HG02973 (cell line): ENCODE results near the gene MLXIPL.
"Not testable (repeated sequence)": the region's sequence is repeated elsewhere in the genome, so short reads cannot be mapped to it uniquely, and the experiment has no call there.

Experiments used
- ATAC-seq: cut with Tn5 transposase; IDR thresholded peaks from one replicate; pipeline ENCODE4 v1.9.1; 2021; ENCODE audit warnings: moderate library complexity; ENCODE audit not compliant: unreplicated experiment

MLXIPL gene

DNA sequence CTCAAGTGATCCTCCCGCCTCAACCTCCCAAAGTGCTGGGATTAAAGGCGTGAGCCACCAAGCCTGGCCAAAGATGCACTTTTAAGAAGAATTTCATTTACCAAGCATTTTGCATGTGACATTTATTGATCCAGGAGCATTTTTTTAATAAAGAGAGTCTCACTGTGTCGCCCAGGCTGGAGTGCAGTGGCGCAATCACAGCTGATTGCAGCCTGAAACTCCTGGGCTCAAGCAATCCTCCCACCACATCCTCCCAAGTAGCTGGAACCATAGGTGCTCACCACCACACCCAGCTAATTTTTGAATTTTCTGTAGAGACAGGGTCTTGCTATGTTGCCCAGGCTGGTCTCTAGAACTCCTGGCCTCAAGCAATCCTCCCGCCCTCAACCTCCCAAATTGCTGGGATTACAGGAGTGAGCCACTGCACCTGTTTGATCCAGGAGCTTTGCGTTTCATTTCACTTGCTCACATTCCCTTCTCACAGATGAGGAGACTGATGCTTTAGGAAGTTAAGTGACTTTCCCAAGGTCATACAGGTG is 41.6 kb downstream of the MLXIPL start:
- no peak for ATAC-seq

DNA sequence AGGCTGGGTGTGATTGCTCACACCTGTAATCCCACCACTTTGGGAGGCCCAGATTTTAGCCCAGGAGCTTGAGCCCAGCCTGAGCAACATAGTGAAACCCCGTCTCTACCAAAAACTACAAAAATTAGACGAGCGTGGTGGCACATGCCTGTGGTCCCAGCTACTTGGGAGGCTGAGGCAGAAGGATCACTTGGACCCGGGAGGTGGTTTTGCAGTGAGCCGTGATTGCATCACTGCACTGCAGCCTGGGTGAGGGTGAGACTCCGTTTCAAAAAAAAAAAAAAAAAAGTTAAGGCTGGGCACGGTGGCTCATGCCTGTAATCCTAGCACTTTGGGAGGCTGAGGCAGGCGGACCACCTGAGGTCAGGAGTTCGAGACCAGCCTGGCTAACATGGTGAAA is 43.3 kb downstream of the MLXIPL start:
- ATAC-seq: not testable (repeated sequence)

DNA sequence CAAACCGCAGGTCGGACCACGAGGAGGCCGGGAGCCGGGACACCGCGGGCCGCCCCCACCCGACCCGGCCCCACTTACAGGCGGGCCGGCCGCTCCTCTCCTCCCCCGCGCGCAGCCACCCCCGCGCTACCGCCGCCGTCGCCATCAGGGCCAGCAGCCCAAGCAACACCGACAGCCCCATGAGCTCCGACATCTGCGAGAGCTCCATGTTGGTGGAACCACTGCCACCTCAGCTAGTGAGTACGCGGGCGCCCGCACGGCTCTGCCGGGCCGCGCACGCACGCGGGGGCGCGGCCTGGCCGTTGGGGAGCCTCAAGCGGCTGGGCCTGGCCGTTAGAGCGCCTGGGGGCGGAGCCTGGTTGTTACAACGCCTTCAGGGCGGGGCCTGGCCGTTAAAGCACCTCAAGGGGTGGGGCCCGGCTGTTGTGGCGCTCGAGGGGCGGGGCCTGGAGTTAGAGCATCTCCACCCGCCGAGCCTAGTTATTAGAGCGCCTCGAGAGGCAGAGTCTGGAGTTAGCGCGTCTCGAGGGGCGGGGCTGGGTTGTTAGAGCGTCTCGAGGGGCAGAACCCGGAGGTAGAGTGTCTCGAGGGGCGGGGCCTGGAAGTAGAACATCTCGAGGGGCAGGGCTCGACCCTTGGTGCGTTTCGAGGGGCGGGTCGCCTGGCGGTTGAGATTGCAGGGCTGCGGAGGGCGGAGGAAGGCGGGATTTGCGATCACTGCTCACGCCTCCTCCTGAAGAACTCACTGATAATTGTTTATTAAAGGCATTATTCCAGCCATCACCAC is 45.8 kb downstream of the MLXIPL start, which contains the start of gene TBL2:
Gene TBL2 (minus strand): TSS at position 238 of the 787 bp plus-strand sequence. CDS start 30 bp downstream, at position 208.
- peak; percentile 85 for ATAC-seq

DNA sequence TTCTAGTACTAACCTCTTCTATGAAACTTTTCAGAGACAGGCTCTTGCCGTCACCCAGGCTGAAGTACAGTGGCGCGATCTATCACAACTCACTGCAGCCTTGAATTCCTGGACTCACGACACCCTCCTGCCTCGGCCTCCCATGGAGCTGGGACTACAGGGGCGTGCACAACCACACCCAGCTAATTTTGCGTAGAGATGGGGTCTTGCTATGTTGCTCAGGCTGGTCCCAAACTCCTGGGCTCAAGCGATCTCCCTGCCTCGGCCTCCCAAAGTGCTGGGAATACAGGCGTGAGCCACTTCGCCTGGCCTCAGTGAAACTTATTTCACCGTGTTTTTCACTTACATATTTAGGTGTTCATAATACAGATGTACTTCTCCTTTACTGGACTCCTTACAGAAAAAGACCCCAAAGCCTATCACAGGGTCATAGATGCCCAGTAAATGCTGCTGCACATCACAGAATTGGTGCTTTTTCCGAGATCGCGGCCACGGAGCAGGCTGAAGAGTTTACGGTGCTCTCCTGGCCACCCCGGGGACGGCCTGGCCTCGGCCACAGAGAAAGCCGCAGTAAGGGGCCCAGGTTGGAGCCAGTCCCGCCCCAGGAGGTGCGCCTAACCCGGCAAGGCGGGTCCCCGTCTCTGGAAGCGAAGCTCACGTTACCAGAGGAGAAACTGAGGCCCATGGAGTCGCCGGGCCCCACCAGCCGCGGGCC is 46.5 kb downstream of the MLXIPL start:
- peak; percentile 19 for ATAC-seq

DNA sequence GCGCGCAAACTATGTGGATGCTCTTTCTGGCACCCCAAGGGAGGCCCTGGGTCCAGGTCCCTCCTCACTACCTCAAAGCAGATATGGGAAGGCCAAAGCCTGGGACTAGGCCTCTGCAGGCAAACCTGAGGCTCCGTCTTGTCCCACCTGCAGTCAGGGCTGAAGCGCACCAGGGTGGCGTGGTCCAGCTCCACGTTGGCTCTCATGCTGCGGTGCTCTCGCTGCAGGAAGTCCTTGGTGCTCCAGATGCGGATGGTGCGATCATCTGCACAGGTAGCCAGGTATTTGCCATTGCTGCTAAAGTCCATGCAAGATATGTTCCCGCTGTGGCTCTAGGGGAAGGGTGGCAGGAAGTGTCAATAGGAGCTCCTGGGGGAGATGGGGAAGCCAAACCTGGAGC is 50.5 kb downstream of the MLXIPL start:
- ATAC-seq: no peak

DNA sequence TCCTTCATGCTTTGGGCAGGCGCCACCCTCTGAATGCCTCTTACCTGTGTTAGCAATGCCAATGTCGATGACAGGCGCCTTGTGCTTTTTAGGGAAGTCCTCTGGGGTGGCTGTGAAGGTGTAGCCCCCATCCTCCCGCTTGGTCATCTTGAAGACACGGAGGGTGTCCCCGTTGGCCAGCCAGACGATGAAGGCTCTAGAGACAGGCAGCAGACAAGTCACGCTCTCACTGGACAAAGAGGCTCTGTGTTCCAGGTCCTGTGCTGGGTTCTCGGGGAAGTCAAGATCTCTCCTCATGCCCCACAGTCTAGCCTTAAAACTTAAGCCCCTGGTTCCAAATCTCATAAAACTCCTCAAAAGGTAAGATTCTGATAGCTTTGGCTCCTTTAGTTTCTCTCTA is 51.0 kb downstream of the MLXIPL start:
- no peak for ATAC-seq

DNA sequence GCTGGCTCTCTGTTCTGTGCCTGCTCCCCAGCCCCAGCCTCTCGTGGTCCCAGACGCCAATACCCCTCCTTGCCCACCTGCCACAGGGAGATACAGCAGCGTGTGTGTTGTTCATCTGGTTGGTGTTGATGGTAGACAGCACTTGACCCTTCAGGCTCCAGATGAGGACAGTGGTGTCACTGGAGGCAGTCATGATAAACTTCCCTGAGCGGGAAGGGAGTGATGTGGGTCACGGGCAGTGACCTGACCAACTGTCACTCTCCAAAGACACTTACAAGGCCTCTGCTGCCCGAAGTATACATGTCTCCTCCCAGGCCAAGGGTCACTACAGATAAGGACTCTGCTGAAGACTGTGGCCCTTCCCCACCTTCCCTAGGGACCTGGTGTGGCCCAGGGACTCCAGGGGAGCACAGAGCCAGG is 51.5 kb downstream of the MLXIPL start:
- ATAC-seq: no peak

DNA sequence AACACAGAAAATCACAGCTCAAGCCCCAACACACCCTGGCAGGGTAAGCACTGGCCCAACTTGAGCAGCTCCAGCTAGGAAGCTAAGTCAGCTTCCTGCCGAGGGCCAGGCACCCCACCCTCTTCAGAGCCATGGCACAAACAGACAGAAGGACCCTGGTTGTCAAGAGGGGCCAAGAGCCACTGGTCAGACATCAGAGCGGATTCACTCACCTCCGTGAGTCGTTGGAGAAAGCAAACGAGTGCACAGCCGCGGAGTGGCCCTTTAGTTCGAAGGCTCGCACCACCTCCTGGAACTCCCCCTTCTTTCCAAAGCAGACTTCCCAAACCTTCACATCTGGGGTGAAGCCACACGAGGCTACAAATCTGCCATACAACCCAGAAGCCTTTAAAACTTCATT is 53.3 kb downstream of the MLXIPL start:
- ATAC-seq: no peak

DNA sequence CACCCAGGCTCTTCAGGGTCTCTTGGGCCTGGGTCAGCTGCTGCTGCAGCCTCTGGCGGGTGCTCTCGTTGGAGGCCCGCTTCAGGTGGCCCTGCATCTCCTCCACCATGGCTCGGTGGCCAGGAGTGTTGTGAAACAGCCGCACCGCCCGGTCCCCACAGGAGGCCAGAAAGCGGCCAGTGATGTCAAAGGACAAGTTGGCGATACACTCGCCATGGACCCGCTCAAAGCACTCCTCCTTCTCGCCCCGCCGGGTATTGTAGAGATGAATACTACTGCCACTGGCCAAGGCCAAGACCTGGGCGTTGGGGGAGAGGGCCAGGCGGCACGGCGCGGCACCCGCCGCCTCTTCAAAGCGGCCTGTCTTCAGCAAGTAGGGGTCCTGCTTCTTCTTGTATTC is 53.8 kb downstream of the MLXIPL start:
- no peak for ATAC-seq

DNA sequence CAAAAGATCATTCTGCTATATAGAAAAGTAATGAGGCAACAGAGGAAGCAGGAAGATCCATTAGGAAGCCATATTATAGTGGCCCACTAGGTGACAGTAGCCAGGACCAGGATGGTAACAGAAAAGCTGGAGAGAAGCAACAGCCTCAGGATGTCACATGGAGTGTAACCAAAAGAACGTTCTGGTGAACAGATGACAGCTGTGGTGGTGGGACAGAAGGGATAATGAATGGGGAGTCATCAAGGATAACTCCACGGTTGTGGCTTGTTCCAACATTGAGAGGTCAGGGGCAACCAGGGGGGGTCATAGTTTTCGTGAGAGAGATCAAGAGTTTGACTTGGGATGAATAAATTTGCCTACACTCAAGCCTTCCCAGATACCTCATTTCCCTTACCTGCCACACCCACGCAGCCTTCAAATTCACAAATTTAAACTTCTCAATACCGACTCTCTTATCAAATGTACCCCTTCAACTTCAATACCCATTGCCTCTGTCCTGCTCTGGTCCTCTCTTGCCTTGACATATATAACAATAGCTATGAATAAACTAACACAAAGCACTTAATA is 55.2 kb downstream of the MLXIPL start:
- no peak for ATAC-seq

DNA sequence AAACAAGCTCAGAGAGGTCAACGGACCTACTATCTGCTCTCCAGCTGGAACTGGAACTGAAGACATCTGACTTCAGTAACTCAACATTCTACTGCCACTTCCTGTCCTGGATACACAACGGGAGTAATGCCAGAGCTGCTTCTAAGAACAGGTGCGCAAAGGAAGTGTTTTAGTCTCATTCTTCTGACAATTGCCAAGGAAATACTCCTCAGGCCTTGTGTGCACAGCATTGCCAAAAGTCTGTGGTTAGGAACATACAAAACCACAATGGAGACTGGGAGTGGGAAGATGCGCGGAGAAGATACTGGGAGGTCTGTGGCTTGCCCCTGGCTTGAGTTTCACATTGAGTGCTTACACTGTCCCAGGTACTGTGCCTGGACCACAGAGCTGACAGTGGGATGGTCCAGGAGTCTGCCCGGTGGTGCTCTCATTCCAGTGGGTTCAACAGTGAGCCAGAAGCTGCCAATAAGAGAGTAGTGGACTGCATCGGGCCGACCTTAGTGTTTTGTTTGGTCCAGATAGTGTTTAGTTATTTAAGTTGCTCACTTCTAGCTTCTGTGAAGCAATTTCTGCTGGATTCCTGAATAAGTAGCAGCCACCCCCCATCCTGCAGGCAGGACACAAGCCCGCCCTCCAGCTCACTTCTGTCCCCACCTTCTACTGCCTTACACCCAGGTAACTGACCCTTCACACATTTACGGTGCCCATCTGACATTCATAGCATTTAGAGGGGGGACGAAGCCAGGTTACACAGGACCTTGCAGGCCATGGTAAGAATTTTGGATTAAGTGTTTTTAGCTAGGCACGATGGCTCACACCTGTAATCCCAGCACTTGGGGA is 56.3 kb downstream of the MLXIPL start:
- ATAC-seq: no peak

DNA sequence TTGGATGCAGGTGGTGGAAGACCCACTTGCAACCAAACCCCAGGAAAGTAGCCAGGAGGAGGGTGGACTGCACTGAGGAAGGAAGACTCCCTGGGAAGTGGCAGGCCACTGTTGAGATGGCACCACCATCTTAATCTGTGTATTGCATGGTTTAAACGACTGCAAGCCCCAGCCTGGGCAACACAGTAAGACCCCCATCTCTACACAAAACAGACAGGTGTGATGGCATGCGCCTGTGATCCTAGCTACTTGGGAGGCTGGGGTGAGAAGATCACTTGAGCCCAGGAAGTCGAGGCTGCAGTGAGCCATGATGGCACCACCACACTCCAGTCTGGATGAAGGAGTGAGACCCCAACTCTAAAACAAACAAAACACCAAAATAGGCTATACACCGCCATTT is 57.2 kb downstream of the MLXIPL start:
- ATAC-seq: no peak

DNA sequence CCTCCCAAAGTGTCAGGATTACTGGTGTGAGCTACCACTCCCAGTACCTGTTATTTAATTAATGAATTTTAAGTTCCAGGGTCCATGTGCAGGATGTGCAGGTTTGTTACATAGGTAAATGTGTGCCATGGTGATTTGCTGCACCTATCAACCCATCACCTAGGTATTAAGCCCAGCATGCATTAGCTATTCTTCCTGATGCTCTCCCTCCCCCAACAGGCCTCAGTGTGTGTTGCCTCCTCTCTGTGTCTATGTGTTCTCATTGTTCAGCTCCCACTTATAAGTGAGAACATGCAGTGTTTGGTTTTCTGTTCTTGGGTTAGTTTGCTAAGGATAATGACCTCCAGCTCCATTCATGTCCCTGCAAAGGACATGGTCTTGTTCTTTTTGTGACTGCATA is 57.9 kb downstream of the MLXIPL start:
- not testable (repeated sequence) for ATAC-seq

DNA sequence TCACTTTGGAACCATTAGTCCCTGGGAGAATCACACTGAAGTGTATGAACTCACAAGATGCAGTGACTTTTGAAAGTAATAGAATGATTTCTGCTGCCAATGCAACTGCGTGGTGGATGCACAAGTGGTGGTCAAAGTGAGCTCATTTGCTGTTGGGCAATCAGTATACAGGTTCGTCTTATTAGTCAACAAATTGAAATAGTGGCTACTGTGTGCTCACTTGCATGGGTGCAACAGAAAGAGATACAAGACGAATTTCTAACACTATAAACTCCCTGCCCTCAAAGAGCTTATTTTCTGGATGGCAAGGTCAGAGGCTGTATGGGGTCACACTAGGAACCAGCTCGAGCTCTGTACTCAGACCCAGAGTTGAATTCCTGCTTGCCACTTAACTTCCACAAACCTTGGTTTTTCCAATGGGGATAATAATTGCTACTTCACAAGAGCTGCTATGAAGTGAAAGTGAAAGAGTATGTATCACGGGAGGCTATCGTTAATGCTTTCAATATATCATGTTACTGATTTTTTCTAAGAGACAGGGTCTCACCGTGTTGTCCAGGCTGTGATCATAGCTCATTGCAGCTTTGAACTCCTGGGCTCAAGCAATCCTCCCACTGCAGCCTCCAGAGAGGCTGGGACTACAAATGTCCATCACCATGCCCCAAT is 58.5 kb downstream of the MLXIPL start:
- ATAC-seq: no peak

DNA sequence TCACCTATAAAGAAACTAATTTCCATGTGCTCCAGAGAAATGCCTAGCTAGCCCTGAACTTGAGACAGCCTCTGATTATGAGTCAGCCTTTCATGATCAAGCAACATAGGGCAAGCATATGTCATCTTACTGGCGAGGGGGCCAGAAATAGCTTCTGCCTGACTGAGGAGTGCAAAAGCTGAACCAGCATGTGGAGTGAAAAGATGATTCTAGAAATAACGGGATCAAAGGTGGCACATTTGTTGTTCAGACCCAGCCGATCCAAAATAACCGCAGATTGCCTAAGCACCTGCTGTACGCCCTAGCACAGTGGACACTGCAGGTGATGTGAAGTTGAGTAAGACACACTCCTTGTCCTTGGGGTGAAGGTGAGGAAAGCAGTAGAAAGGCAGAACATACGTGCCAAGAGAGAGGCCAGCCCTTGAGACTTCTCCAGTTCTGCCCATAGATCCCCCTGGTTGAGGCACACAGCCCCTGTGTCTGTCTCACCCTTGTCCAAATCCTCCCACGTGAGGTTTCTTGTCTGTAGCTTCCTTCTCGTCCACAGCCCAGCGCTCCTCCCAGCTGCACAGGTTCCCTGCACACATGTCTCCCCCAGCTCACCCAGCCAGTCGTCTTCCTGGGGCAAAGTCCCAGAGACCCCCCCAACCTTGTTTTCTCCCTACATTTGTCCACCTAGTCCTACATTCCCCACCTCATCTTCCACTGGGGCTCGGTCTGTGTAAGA is 64.0 kb downstream of the MLXIPL start:
- ATAC-seq: no peak

DNA sequence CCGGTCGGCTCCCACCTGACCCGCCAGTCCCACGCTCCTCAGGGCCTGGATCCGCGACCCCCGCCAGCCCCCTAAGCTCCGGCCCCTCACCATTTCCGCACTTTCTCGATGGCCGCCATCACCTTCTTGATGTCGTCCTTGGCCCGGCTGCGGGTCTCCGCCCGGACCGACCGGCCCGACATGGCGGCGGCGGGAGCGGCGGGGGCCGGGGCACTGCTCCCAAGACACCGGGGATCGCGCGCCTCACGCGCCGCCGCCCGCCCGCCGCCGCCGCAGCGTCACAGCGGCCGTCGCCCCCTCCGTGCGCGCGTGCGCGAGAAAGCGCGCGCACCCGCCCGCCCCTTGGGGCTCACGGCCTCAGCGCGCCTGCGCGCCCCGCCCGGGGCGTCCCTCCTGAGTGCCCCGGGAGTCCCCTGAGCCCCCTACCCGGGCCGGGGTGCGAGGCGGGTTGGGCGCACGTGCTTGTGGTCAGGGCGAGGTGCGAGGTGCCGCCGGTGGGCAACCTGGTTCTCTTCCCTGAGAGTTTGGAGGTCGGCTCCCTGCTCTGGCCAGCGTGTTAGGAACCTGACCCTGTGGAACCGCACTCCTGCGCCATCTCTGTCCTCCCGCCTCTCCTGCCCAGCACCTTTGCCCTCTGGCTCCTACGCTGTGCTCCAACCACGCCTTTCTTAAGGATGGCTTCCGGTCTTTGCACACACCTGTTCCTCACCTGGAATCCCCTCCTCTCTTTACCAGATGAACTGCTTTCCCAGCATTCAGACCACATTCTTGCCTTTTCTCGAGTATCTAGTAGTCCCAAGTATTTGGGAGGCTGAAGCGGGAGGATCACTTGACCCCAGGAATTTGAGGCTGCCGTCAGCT is 66.7 kb downstream of the MLXIPL start, which contains the start of gene BCL7B:
Gene BCL7B (minus strand): TSS at position 294 of the 861 bp plus-strand sequence. CDS start 112 bp downstream, at position 182.
- ATAC-seq: peak; percentile 37

DNA sequence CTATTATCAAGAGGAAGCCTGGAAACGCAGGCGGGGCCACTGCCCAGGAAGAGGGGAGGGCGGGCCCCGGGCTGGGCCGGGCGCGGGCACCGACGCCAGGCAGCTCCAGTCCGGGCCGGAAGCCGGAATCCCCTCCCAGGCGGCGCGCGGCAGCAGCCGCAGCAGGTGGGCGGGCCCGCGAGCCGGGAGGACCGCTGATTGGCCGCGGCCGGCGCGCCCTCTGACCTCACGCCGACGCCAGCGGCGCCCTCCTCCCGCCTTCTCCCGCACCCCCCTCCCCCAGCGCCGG is 67.3 kb downstream of the MLXIPL start:
- ATAC-seq: peak; percentile 87

DNA sequence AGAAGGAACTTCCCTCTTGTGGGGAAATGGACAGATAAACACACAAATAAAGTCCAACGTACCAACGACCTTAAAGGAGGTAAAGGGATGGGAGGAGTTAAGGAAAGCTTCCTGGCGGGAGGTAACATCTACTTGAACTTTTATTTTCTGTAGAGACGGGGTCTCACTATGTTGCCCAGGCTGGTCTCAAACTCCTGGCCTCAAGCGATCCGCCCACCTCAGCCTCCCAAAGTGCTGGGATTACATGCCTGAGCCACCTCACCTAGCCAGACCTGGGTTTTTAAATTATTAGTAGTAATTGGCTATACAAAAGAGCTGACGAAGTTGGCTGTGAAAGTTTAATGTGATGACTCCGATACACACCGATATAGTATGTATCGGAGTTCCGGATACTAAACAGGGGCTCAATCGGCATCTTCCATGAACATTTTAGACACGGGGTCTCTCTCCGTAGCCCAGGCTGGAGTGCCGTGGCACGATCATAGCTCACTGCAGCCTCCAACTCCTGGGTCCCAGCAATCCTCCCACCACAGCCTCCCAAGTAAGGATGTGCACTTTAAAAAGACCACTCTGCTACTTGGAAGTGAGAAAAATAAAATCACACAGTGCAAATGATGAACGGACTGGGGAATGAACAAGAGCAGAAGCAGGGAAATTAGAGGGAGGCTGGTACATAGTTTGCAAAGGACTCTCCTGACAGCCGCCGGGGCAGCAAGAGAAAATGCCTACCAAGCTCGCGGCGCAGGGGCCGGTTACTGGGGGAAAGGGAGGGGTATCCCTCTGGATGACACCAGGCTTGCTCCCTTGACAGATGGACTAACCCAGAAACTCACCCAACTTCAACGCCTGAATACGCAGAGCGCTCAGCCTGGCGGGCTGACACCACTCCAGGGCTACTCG is 67.9 kb downstream of the MLXIPL start:
- ATAC-seq: no peak
